ENCODE measurements around the gene SFXN1. TPM values are rescaled to one million over a fixed set of nuclear protein-coding genes. Genes with fewer than 3 reads are reported as not detected.

Gene SFXN1
- total RNA-seq, 1 donor: 40.9 TPM

GRCh38 chr5:175555168-175555785 lies 76.9 kb downstream of the SFXN1 start:
- Histone ChIP-seq H2AFZ (ENCODE audit: low read length) (no peak overlapping the region), H3K36me3 (ENCODE audit: insufficient read depth, low read length) (no peaks in the 10 kb centered on the region), H3K27me3 (ENCODE audit: insufficient read depth, low read length) (no peaks in the 10 kb centered on the region), H3K79me2 (ENCODE audit: insufficient read depth, low read length) (no peaks in the 10 kb centered on the region), H3K4me1 (ENCODE audit: insufficient read depth, low read length) (no peaks in the 10 kb centered on the region), H3K4me2 (ENCODE audit: insufficient read depth, low read length) (no peak overlapping the region), H4K20me1 (ENCODE audit: insufficient read depth, low read length) (no peaks in the 10 kb centered on the region), H3K27ac (ENCODE audit: low read depth, low read length) (no peak overlapping the region), H3K9me3 (ENCODE audit: low read depth, low read length) (no peaks in the 10 kb centered on the region), H3K4me3 (ENCODE audit: insufficient read depth, low read length) (no peak overlapping the region)
- no peak for TF ChIP-seq CTCF (IDR thresholded peaks at IDR 0.05; ENCODE audit: extremely low read depth, low read depth, low read length)
- DNase-seq (ENCODE audit: insufficient read length, low spot score, missing footprints): no peak

- H3K79me2 ChIP-seq (ENCODE audit: insufficient read depth, low read length): no peaks in the 10 kb centered on the region
- H3K9me3 ChIP-seq (ENCODE audit: low read depth, low read length): no peaks in the 10 kb centered on the region
- H3K27me3 ChIP-seq (ENCODE audit: insufficient read depth, low read length): no peaks in the 10 kb centered on the region
- no peaks in the 10 kb centered on the region for H3K4me1 ChIP-seq (ENCODE audit: insufficient read depth, low read length)
- H2AFZ ChIP-seq (ENCODE audit: low read length): no peak overlapping the region
- no peaks in the 10 kb centered on the region for H4K20me1 ChIP-seq (ENCODE audit: insufficient read depth, low read length)
- no peak for DNase-seq (ENCODE audit: insufficient read length, low spot score, missing footprints)
- no peak overlapping the region for H3K4me3 ChIP-seq (ENCODE audit: insufficient read depth, low read length)
- no peaks in the 10 kb centered on the region for H3K36me3 ChIP-seq (ENCODE audit: insufficient read depth, low read length)
- no peak overlapping the region for H3K27ac ChIP-seq (ENCODE audit: low read depth, low read length)
- no peak overlapping the region for H3K4me2 ChIP-seq (ENCODE audit: insufficient read depth, low read length)
- no peak for TF ChIP-seq CTCF (IDR thresholded peaks at IDR 0.05; ENCODE audit: extremely low read depth, low read depth, low read length)
These were observed 78.4 kb downstream of the SFXN1 start for GRCh38 chr5:175556794-175557193.

GRCh38 chr5:175557778-175558177 lies 79.4 kb downstream of the SFXN1 start:
- Histone ChIP-seq H3K79me2 (ENCODE audit: insufficient read depth, low read length) (no peaks in the 10 kb centered on the region), H3K4me1 (ENCODE audit: insufficient read depth, low read length) (no peaks in the 10 kb centered on the region), H3K9me3 (ENCODE audit: low read depth, low read length) (no peaks in the 10 kb centered on the region), H3K36me3 (ENCODE audit: insufficient read depth, low read length) (no peaks in the 10 kb centered on the region), H3K27ac (ENCODE audit: low read depth, low read length) (no peak overlapping the region), H3K27me3 (ENCODE audit: insufficient read depth, low read length) (no peaks in the 10 kb centered on the region), H2AFZ (ENCODE audit: low read length) (no peak overlapping the region), H4K20me1 (ENCODE audit: insufficient read depth, low read length) (no peaks in the 10 kb centered on the region), H3K4me2 (ENCODE audit: insufficient read depth, low read length) (no peak overlapping the region), H3K4me3 (ENCODE audit: insufficient read depth, low read length) (no peak overlapping the region)
- no peak for TF ChIP-seq CTCF (IDR thresholded peaks at IDR 0.05; ENCODE audit: extremely low read depth, low read depth, low read length)
- no peak for DNase-seq (ENCODE audit: insufficient read length, low spot score, missing footprints)

GRCh38 chr5:175558801-175559480 lies 80.6 kb downstream of the SFXN1 start:
- Histone ChIP-seq H3K79me2 (ENCODE audit: insufficient read depth, low read length) (no peaks in the 10 kb centered on the region), H3K9me3 (ENCODE audit: low read depth, low read length) (no peaks in the 10 kb centered on the region), H2AFZ (ENCODE audit: low read length) (no peak overlapping the region), H3K4me1 (ENCODE audit: insufficient read depth, low read length) (no peaks in the 10 kb centered on the region), H3K4me3 (ENCODE audit: insufficient read depth, low read length) (no peak overlapping the region), H3K27ac (ENCODE audit: low read depth, low read length) (no peak overlapping the region), H4K20me1 (ENCODE audit: insufficient read depth, low read length) (no peaks in the 10 kb centered on the region), H3K36me3 (ENCODE audit: insufficient read depth, low read length) (no peaks in the 10 kb centered on the region), H3K27me3 (ENCODE audit: insufficient read depth, low read length) (no peaks in the 10 kb centered on the region), H3K4me2 (ENCODE audit: insufficient read depth, low read length) (no peak overlapping the region)
- TF ChIP-seq CTCF (IDR thresholded peaks at IDR 0.05; ENCODE audit: extremely low read depth, low read depth, low read length): no peak
- DNase-seq (ENCODE audit: insufficient read length, low spot score, missing footprints): no peak

Data from osteoblast (primary cell).